K562 (cell line): ENCODE measurements around the gene TAF1B. TPM values are rescaled to one million over a fixed set of nuclear protein-coding genes. Genes with fewer than 3 reads are reported as not detected.

Experiments used
- ATAC-seq: fragments of 200-7000 bp; cut with Tn5 transposase; 3 replicates; pipeline ENCODE4 v1.9.1; 2020; ENCODE audit warnings: moderate library complexity
- BruUV-seq: library from RNA; stranded (reverse); fragments of 400-500 nt; replicated peaks from 2 replicates; lab custom pipeline; 2021; lab: Mats Ljungman, UMichigan
- CTCF ChIA-PET: fragments of 300-600 bp; formaldehyde crosslinking; extraction: SDS; loops from one replicate; lab custom pipeline; 2021; ENCODE audit warnings: low intra/inter-chr PET ratio; lab: Yijun Ruan, JAX
- POLR2A ChIA-PET: fragments of 300-600, 350-650 bp; sonication (Branson Sonifier 250); formaldehyde crosslinking; extraction: SDS; loops from one replicate; lab custom pipeline; 2021; ENCODE audit warnings: antibody characterized with exemption, inconsistent platforms; lab: Yijun Ruan, JAX
- DNase-seq, 4 experiments: peaks; one replicate each; pipeline versions ENCODE4 v3.0.0 to v3.0.0-alpha.2; 2011 to 2018; ENCODE audit warnings: low spot score in 3 of 4, mixed read lengths in 3 of 4; ENCODE audit errors: extremely low read depth in 1 of 4
- FAIRE-seq: peaks from 2 replicates; lab custom pipeline; 2011; peaks lifted over from hg19 to GRCh38; lab: Jason Lieb, UNC
- H2AFZ ChIP-seq: 2 replicates; pipeline ENCODE4 v1.6.0; 2011; ENCODE audit warnings: low read depth, low read length, control low read depth, inconsistent platforms
- H3K27ac ChIP-seq: fragments of 200-600 bp; 3 replicates; pipeline ENCODE4 v1.8.0; 2011; ENCODE audit warnings: low read depth, mild to moderate bottlenecking, control low read depth, inconsistent platforms, low read length, moderate library complexity, mixed read lengths; ENCODE audit errors: extremely low read depth
- H3K27me3 ChIP-seq, 2 experiments: fragments of 300-600 bp in 1 of 2; 2 replicates in 1 of 2; 3 replicates in 1 of 2; pipeline versions ENCODE4 v1.6.0 to v1.8.0; 2011; ENCODE audit warnings: inconsistent platforms in 2 of 2, low read length in 2 of 2, mild to moderate bottlenecking in 1 of 2, mixed read lengths in 1 of 2, moderate library complexity in 1 of 2; ENCODE audit not compliant: control insufficient read depth in 2 of 2, insufficient read depth in 2 of 2
- H3K36me3 ChIP-seq: fragments of 300-600 bp; 3 replicates; pipeline ENCODE4 v1.8.0; 2011; ENCODE audit warnings: mild to moderate bottlenecking, low read length, inconsistent platforms; ENCODE audit not compliant: control insufficient read depth, insufficient read depth
- H3K4me1 ChIP-seq, 2 experiments: fragments of 200-600 bp in 1 of 2; replicated peaks in 1 of 2; 2 replicates in 1 of 2; 3 replicates in 1 of 2; pipeline versions ENCODE4 v1.5.1 to v1.8.0; 2011; ENCODE audit warnings: inconsistent platforms in 2 of 2, low read length in 2 of 2, mild to moderate bottlenecking in 1 of 2, mixed read lengths in 1 of 2, moderate library complexity in 1 of 2; ENCODE audit not compliant: control insufficient read depth in 2 of 2, insufficient read depth in 2 of 2
- H3K4me2 ChIP-seq: 2 replicates; pipeline ENCODE4 v1.6.1; 2011; ENCODE audit warnings: low read length, control low read depth, inconsistent platforms, mixed read lengths; ENCODE audit not compliant: insufficient read depth
- H3K4me3 ChIP-seq: fragments of 200-600 bp; sonication (generic), shearing (Covaris generic); 2 replicates; pipeline ENCODE4 v1.5.1; 2016; ENCODE audit warnings: control low read depth, inconsistent platforms
- H3K79me2 ChIP-seq: fragments of 200-600 bp; 3 replicates; pipeline ENCODE4 v1.8.0; 2011; ENCODE audit warnings: low read length, inconsistent platforms; ENCODE audit not compliant: control insufficient read depth, insufficient read depth
- H3K9ac ChIP-seq, 2 experiments: 2 replicates each; pipeline versions ENCODE4 v1.6.0 to v1.6.1; 2011; ENCODE audit warnings: low read depth in 2 of 2, low read length in 2 of 2, control low read depth in 1 of 2, inconsistent platforms in 1 of 2, mild to moderate bottlenecking in 1 of 2, mixed read lengths in 1 of 2; ENCODE audit not compliant: insufficient read depth in 1 of 2
- H3K9me1 ChIP-seq: one replicate; pipeline ENCODE4 v1.6.0; 2011; ENCODE audit warnings: inconsistent platforms, mild to moderate bottlenecking, low read length, moderate library complexity; ENCODE audit not compliant: control insufficient read depth, insufficient read depth
- H3K9me3 ChIP-seq: replicated peaks from 2 replicates; pipeline ENCODE4 v1.5.1; 2011; ENCODE audit warnings: low read depth, low read length, inconsistent platforms; ENCODE audit not compliant: control insufficient read depth, insufficient read depth
- H4K20me1 ChIP-seq: replicated peaks from 2 replicates; pipeline ENCODE4 v1.6.1; 2011; ENCODE audit warnings: low read length, inconsistent platforms, mixed read lengths; ENCODE audit not compliant: control insufficient read depth, insufficient read depth
- CBFA2T2 ChIP-seq: fragments of 450-650 bp; conservative IDR thresholded peaks from 2 replicates; pipeline ENCODE4 v1.6.1; 2017; ENCODE audit warnings: mild to moderate bottlenecking
- CTBP1 ChIP-seq: fragments of 450-650 bp; IDR thresholded peaks from 2 replicates; pipeline ENCODE4 v1.6.1; 2016; ENCODE audit warnings: borderline replicate concordance
- EWSR1 ChIP-seq: fragments of 450-650 bp; IDR thresholded peaks from 2 replicates; pipeline ENCODE4 v1.6.1; 2018; ENCODE audit warnings: borderline replicate concordance, mild to moderate bottlenecking, low read depth, moderate library complexity; ENCODE audit not compliant: partially characterized antibody
- FOXJ2 ChIP-seq: fragments of 200-800 bp; sonication (Bioruptor generic); IDR thresholded peaks from 2 replicates; pipeline ENCODE4 v1.6.1; 2016; ENCODE audit warnings: missing genetic modification characterization, missing compliant biosample characterization
- HNRNPH1 ChIP-seq: fragments of 200-400 bp; formaldehyde crosslinking; optimal IDR thresholded peaks from 2 replicates; pipeline ENCODE3; 2017; ENCODE audit warnings: low read depth, mild to moderate bottlenecking, low read length, moderate library complexity
- PHTF2 ChIP-seq: fragments of 250-450 bp; sonication (Bioruptor Pico); IDR thresholded peaks from 2 replicates; pipeline ENCODE4 v1.5.0; 2021; ENCODE audit warnings: mild to moderate bottlenecking
- SRSF1 ChIP-seq: fragments of 200-400 bp; formaldehyde crosslinking; IDR thresholded peaks from 2 replicates; pipeline ENCODE4 v1.6.1; 2017; ENCODE audit warnings: mild to moderate bottlenecking, low read depth, low read length, moderate library complexity
- STAT5A ChIP-seq: IDR thresholded peaks from 2 replicates; pipeline ENCODE4 v1.6.1; 2012; ENCODE audit warnings: low read length, inconsistent platforms, borderline replicate concordance
- ZBTB11 ChIP-seq, 3 experiments: fragments of 200-800 bp in 1 of 3; fragments of 250-450 bp in 1 of 3; fragments of 450-650 bp in 1 of 3; sonication (Bioruptor Pico) in 1 of 3; sonication (Bioruptor generic) in 1 of 3; formaldehyde crosslinking in 1 of 3; IDR thresholded peaks; 2 replicates each; pipeline versions ENCODE4 v1.6.1 to v1.8.0; 2016 to 2022; ENCODE audit warnings: mild to moderate bottlenecking in 2 of 3, missing genetic modification characterization in 2 of 3, missing compliant biosample characterization in 1 of 3, moderate library complexity in 1 of 3
- ZBTB5 ChIP-seq: fragments of 450-650 bp; IDR thresholded peaks from 2 replicates; pipeline ENCODE4 v1.6.1; 2017; ENCODE audit warnings: antibody characterized with exemption
- ZNF140 ChIP-seq: fragments of 250-450 bp; sonication (Bioruptor Pico); IDR thresholded peaks from 2 replicates; pipeline ENCODE4 v1.8.0; 2021; ENCODE audit warnings: moderate library complexity, mild to moderate bottlenecking, inconsistent platforms
- ZNF408 ChIP-seq: fragments of 250-450 bp; sonication (Bioruptor Pico); IDR thresholded peaks from 2 replicates; pipeline ENCODE4 v1.4.0; 2020; ENCODE audit warnings: low read depth, mild to moderate bottlenecking, moderate library complexity
- ZNF766 ChIP-seq: fragments of 200-800 bp; sonication (Bioruptor generic); conservative IDR thresholded peaks from 2 replicates; pipeline ENCODE4 v1.6.1; 2016; ENCODE audit warnings: missing genetic modification characterization, missing compliant biosample characterization
- WGBS: fragments of 100-300 bp; shearing (Covaris generic); methylation state at CpG from one replicate; pipeline ENCODE4 v1.1.6; 2016; ENCODE audit warnings: low coverage, mixed read lengths; ENCODE audit not compliant: insufficient coverage; ENCODE audit errors: missing lambda C conversion rate; 5-methylcytosine and 5-hydroxymethylcytosine counted together
- in situ Hi-C: fragments of 300-500 bp; cut with MboI; formaldehyde crosslinking; loops from 4 replicates; pipeline ENCODE4 v1.15.0; 2018; ENCODE audit warnings: inconsistent platforms, mixed read lengths
- intact Hi-C: fragments of 100-400 bp; cut with micrococcal nuclease; formaldehyde crosslinking; loops from 2 replicates; pipeline ENCODE4 v1.14.2; 2022
- polyA plus RNA-seq, 8 experiments: library from polyadenylated mRNA; depleted of rRNA in 4 of 8; stranded (reverse) in 5 of 8; unstranded in 3 of 8; fragments of >200 nt; fragmentation: Nextera tagmentation in 2 of 8; fragmentation: Illumina TruSeq in 1 of 8; extraction: Ambion mirVana in 2 of 8; extraction: Trizol in 1 of 8; gene quantifications; 2 replicates each; pipeline versions ENCODE4 v1.2.1 to v1.2.3, GENCODE V29; 2011 to 2014; ENCODE audit warnings: inconsistent platforms in 1 of 8, missing spikeins in 1 of 8
- total RNA-seq, 7 experiments: library from RNA; depleted of rRNA in 6 of 7; stranded (reverse); fragments of >200 nt in 6 of 7; fragmentation: Illumina TruSeq in 2 of 7; extraction: Trizol in 2 of 7; gene quantifications; 2 replicates each; pipeline versions ENCODE4 v1.2.1 to v1.2.3, GENCODE V29; 2011 to 2021; ENCODE audit warnings: low replicate concordance in 1 of 7

Gene TAF1B
- total and polyA plus RNA-seq, 9 of the 15 experiments (the other 6 are each of a cell fraction or from before 2014, with no cell fraction given), result 8.8 to 25.1 (median 17.3) TPM

GRCh38 chr2:9975328-9975727 is 132.1 kb downstream of the TAF1B start:
- H3K4me2 ChIP-seq, result no peak overlapping the region
- in situ Hi-C loops, result no loop called here
- POLR2A ChIA-PET, result interaction anchor here (0.6 to 1.4 kb wide), 4 partner anchors 9 to 141 kb away, joined by 3 to 6 read pairs (median 4); no protein-coding TSS in a partner anchor
- FAIRE-seq, result no peak
- H3K27me3 ChIP-seq, result no peaks in the 10 kb centered on the region
- no peak overlapping the region for H3K27ac ChIP-seq
- peaks cover 4% of the 10 kb centered on the region; the same call in 2 of the 3 replicates for H3K36me3 ChIP-seq
- no peaks in the 10 kb centered on the region; the same call in 1 of the 2 replicates for H3K9me3 ChIP-seq
- no peak for ATAC-seq
- CTCF ChIA-PET, result no interaction called here
- intact Hi-C loops, result no loop called here
- no peaks in the 10 kb centered on the region for H4K20me1 ChIP-seq
- WGBS, result 96% methylated on average over 10 of the region's 10 CpGs
- H3K4me1 ChIP-seq, result peaks cover 0 to 8% of the 10 kb centered on the region in 2 experiments; a peak in 3 of 5 replicates
- BruUV-seq, result no TSS peak
- H3K9me1 ChIP-seq, result no peaks in the 10 kb centered on the region
- DNase-seq, result no peak
- no peak overlapping the region for H2AFZ ChIP-seq
- no peak overlapping the region for H3K9ac ChIP-seq
- H3K4me3 ChIP-seq, result no peak overlapping the region
- no peaks in the 10 kb centered on the region for H3K79me2 ChIP-seq
- TF ChIP-seq ZBTB11 (CRISPR knock-in tag; IDR thresholded peaks at IDR 0.05), result no peak
- TF ChIP-seq PHTF2 (CRISPR knock-in tag), result no peak
- no peak for TF ChIP-seq ZBTB5
- TF ChIP-seq CTBP1, result no peak
- TF ChIP-seq ZNF408 (CRISPR knock-in tag), result no peak
- no peak for TF ChIP-seq ZNF140 (CRISPR knock-in tag)
- no peak for TF ChIP-seq HNRNPH1
- TF ChIP-seq SRSF1, result no peak
- TF ChIP-seq EWSR1, result no peak
- no peak for TF ChIP-seq ZNF766 (CRISPR knock-in tag)
- no peak for TF ChIP-seq STAT5A
- TF ChIP-seq FOXJ2 (tag), result no peak
- no peak for TF ChIP-seq CBFA2T2
